ENCODE results near the gene ATP7A.
A peak's percentile ranks its signal among the peaks of the same experiment; 100 is the strongest.
"Not testable (repeated sequence)": the region's sequence is repeated elsewhere in the genome, so short reads cannot be mapped to it uniquely, and the experiment has no call there.

Gene ATP7A
- 24.9 to 64.5 (median 42.1) reads per million in 3 experiments for total RNA-seq

- peak; percentile 89 for DNase-seq
Measured at GRCh38 chrX:77910108-77910840, at the start of gene ATP7A. Gene ATP7A (plus strand): TSS chrX:77910693. CDS start chrX:77971642, 60,949 bp downstream.

GRCh38 chrX:77875372-77875771, 35.1 kb upstream of the ATP7A start:
- no peak for DNase-seq

GRCh38 chrX:77881418-77881817, 29.1 kb upstream of the ATP7A start:
- not testable (repeated sequence) for DNase-seq

- DNase-seq = no peak
Measured at GRCh38 chrX:77892887-77893286, 17.6 kb upstream of the ATP7A start.

GRCh38 chrX:77893713-77894112, 16.8 kb upstream of the ATP7A start:
- no peak for DNase-seq

- peak; percentile 95 for DNase-seq
Measured at GRCh38 chrX:77894921-77895886, 15.3 kb upstream of the ATP7A start, which contains the start of gene MAGT1. Gene MAGT1 (minus strand): TSS chrX:77895435. CDS start chrX:77895410, 25 bp downstream.

GRCh38 chrX:77899081-77899828, 11.2 kb upstream of the ATP7A start, which contains the start of gene COX7B:
Gene COX7B (plus strand): TSS chrX:77899468. CDS start chrX:77899554, 86 bp downstream.
- peak; percentile 89 for DNase-seq

- DNase-seq = no peak
Measured at GRCh38 chrX:77900688-77901087, 9.8 kb upstream of the ATP7A start.

GRCh38 chrX:77901506-77901905, 9.0 kb upstream of the ATP7A start:
- no peak for DNase-seq

- DNase-seq = no peak
Measured at GRCh38 chrX:77917294-77917933, 6.9 kb downstream of the ATP7A start.

- no peak for DNase-seq
Measured at GRCh38 chrX:77918568-77918967, 8.1 kb downstream of the ATP7A start.

- not testable (repeated sequence) for DNase-seq
Measured at GRCh38 chrX:77919370-77919769, 8.9 kb downstream of the ATP7A start.

GRCh38 chrX:77922787-77923186, 12.3 kb downstream of the ATP7A start:
- DNase-seq = no peak

GRCh38 chrX:77924320-77924859, 13.9 kb downstream of the ATP7A start:
- no peak for DNase-seq

- DNase-seq = no peak
Measured at GRCh38 chrX:77925764-77926163, 15.3 kb downstream of the ATP7A start.

GRCh38 chrX:77930581-77930980, 20.1 kb downstream of the ATP7A start:
- DNase-seq = no peak

- DNase-seq = no peak
Measured at GRCh38 chrX:77935886-77936285, 25.4 kb downstream of the ATP7A start.

- DNase-seq = no peak
Measured at GRCh38 chrX:77936299-77936698, 25.8 kb downstream of the ATP7A start.

- DNase-seq = no peak
Measured at GRCh38 chrX:77937291-77937690, 26.8 kb downstream of the ATP7A start.

- DNase-seq = no peak
Measured at GRCh38 chrX:77938083-77938680, 27.7 kb downstream of the ATP7A start.

GRCh38 chrX:77945031-77945430, 34.5 kb downstream of the ATP7A start:
- not testable (repeated sequence) for DNase-seq

All from central memory CD4-positive, alpha-beta T cell (primary cell).